H4 (cell line): ENCODE measurements around the gene PRSS33. TPM values are rescaled to one million over a fixed set of nuclear protein-coding genes. Genes with fewer than 3 reads are reported as not detected.

Experiments
- DNase-seq: peaks from one replicate; pipeline ENCODE4 v3.0.0-alpha.2; 2015; ENCODE audit warnings: low spot score
- total RNA-seq: library from RNA; depleted of rRNA; stranded (reverse); fragments of >200 nt; shearing (Covaris generic); gene quantifications from 2 replicates; pipeline ENCODE4 v1.2.3, GENCODE V29; 2014; rRNA removed

Gene PRSS33
- total RNA-seq, 1 experiment from 2014 or later, result 0.10 TPM

DNA sequence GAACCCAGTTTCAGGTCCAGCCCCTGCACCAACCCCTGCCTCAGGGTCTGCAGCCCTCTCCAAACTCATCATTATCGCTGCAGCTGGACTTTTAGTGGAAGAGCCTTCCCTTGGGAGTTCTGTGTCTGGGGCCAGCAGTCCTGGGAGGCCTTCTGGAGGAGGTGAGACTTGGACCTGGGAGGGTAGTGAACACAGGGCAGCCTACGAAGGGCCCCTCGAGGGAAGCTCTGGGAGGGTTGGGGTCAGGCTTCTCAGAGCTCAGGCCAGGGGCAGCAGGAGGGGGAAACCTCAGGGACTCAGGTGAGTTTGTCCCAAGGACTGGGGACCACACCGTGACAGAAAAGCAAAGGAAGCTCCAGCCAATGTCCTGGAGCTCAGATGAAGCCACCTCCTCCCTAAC lies 46.2 kb downstream of the PRSS33 start:
- DNase-seq, result no peak

DNA sequence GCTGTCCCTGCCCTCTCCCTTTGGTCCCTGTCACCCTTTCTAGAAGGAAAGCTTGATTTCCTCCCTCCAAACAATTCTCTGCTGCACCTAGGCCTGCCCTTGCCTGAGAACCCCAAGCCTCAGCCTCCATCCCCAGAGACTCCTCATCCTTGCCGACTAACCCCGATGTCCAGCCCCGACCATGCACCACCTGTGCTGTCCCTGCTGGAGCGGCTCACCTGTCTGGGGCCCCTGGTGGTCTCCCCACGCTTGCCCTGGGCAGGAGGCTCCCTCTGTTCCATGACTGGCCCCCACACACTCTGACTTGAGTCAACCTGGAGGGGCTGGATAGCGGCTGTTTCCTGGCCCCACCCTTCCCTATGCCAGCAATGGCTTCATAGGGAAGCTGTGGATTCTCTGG lies 46.9 kb downstream of the PRSS33 start:
- no peak for DNase-seq

DNA sequence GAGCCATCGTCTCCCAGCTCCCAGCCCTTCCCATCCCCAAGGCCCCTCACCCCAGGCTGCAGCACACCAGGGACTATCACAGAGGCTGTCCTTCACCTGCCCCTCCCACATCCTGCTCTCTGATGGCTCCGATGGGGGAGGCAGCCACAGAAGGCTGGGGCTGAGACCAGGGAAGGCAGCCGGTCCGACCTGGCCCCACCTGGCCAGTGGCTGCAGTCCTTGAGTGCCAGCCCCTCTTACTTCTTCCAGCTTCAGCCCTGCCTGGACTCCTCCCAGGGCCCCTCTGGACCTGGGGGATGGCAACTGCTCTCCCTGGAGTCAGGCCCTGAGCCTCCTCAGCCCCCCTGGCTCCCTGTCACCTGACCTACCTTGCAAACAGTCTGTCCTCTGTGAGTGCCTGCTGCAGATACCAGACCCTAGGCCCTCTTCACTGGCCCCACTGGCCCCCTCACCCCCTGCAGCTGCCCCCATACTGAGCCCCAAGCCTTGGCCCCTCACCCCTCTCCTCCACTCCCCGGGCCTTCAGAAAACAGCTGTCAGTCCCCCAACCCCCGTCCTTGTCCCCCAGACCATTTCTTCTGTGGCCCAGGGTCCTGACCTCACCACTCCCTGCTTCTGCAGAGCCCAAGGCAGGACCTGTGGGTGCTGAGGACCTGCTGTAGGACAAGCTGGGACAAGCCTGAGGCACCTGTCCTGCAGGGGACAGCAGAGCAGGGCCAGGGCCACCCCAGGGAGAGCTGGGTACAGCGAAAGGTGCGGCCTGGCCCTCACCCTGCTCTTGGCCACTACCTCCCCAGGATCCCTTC lies 47.5 kb downstream of the PRSS33 start:
- DNase-seq, result no peak

DNA sequence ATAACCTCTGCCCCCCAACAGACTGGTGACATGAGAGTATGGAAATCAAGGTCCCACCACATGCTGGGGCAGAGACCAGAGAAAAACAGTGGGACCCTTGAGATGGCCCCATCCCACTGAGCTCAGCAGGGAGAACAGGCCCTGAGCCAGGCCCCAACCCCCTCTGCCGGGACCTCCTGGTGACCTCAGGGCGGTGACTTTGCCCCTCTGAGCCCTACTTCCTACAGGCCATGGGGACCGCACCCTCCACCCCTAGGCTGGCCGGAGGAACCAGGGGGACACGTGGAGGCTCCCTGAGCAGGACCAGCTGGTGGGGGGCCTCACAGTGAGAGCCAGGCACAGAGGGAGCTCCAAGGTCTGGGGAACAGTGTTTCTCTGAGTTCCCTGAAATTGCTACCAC lies 48.7 kb downstream of the PRSS33 start:
- DNase-seq, result no peak

DNA sequence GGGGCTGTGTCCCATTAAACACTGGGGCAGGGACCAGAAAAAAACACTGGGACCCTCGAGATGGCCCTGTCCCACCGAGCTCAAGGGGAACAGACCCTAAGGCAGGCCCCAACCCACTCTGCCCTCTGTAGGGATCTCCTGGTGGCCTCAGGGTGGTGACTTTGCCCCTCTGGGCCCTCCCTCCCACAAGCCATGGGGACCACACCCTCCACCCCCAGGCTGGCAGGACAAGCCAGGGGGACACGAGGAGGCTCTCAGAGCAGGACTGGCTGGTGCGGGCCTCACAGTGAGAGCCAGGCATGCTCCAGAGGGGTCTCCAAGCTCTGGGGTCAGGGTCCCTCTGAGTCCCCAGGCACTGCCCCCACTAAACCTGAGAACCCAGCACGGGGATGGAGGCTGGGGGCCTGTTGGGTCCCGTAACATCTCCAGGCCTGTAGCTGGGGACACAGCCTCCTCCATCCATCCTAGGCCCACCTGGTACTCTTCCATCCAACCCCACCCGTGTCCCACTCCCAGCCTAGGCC lies 49.4 kb downstream of the PRSS33 start:
- DNase-seq, result no peak

DNA sequence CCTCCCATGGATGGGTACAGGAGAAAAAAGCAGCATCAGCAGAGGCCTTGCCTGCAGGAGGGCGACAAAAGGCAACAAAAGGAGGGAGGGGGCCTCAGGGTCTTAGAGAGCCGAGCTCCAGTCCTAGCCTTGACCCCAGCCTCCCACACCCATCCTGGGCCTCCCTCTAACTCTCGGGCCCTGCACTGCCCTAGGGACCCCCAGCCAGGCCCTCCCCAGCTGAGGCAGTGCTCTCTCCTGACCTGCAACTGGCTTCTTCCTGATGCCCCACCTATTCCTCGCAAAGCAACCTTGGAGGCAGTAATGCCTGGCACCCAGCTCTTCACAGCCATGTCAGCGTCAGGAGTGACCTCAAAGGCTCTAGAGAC lies 50.1 kb downstream of the PRSS33 start:
- DNase-seq, result no peak

DNA sequence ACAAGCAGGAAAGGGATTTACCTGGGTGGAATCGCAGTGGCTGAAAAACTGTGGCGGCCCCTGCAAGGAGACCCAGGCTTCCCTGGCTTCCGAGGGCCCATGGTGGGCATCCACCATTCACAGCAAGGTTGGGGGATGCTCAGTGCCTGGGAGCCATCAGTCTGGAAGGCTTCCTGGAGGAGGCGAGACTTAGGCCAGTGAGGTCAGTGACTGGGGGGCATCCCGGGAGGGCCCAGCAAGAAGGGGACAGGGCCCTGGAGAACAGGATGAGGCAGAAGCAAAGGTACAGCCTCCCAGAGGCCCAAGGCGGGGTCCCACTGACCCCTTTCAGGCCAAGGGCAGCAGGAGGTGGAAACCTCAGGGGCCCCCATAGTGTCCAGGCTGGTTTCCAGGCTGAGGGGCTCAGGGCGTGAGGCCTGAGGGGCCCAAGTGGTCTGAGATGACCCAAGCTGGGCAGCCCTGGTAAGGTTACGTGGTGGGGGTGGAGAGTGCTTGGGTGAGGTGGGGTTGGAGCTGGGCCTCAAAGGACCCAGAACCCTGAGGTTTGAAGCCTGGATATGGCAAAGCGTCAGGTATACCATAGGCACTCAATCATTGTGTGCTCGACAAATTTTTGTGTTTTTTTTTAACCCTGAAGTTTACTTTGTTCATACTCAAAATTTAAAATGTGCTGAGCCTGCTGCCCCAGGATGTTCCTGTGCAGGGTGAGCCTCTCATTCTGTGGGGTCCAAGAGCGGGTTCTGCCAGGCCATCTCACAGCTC lies 50.7 kb downstream of the PRSS33 start:
- no peak for DNase-seq

DNA sequence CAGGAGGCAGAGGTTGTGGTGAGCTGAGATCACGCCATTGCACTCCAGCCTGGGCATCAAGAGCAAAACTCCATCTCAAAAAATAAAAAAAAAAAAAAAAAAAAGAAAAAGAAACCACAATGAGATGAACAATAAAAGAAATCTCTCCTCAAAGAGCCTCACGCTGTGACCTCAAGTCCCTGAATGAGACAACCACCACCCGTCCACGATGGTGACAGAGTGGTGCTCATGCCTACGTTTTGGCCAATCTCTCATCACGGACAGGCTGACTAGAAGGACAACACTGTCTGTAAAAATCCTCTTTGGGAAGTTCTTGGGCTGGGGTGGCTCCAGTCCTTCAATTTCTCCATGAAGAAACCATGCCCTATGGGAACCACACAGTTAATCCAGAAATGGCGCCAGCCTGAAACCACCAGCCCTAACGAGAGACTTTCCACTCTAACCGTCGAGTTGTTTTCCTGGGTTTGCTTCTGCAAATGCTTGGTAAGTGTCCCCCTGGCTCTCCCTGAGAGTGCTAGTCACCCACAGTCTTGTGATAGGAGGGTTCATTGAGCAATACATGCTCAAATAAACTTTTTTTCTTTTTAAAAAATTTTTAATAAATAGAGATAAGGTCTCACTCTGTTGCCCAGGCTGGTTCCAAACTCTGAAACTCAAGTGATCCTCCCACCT lies 52.4 kb downstream of the PRSS33 start:
- no peak for DNase-seq

Other genes starting within 250 kb of the PRSS33 start
- 8.2 and 9.4 TPM in 2 replicates for gene PDPK1, start 249.5 kb downstream of the PRSS33 start, total RNA-seq
- gene KCTD5, start 105.0 kb downstream of the PRSS33 start, total RNA-seq, result 25.3 and 49.7 TPM in 2 replicates
- 0.02 and 0.46 TPM in 2 replicates for gene PRSS27, start 67.3 kb downstream of the PRSS33 start, total RNA-seq
- gene SRRM2, start 34.9 kb downstream of the PRSS33 start, total RNA-seq, result 16.1 and 19.2 TPM in 2 replicates
- gene ELOB, start 10.3 kb downstream of the PRSS33 start, total RNA-seq, result 495 and 562 TPM in 2 replicates
- gene PRSS41, start 10.9 kb upstream of the PRSS33 start, total RNA-seq, result not detected in 2 replicates
- gene PRSS21, start 29.7 kb upstream of the PRSS33 start, total RNA-seq, result not detected in 2 replicates
- gene ZG16B, start 42.7 kb upstream of the PRSS33 start, total RNA-seq, result 0.14 TPM in 1 of 2 replicates, not detected in the other
- not detected in 2 replicates for gene PRSS22, start 70.6 kb upstream of the PRSS33 start, total RNA-seq
- 57.3 and 77.7 TPM in 2 replicates for gene FLYWCH2, start 95.7 kb upstream of the PRSS33 start, total RNA-seq
- gene FLYWCH1, start 124.4 kb upstream of the PRSS33 start, total RNA-seq, result 9.1 and 13.1 TPM in 2 replicates
- 6.0 and 11.0 TPM in 2 replicates for gene KREMEN2, start 176.7 kb upstream of the PRSS33 start, total RNA-seq
- gene PAQR4, start 181.8 kb upstream of the PRSS33 start, total RNA-seq, result 14.4 and 17.9 TPM in 2 replicates
- gene PKMYT1, start 192.9 kb upstream of the PRSS33 start, total RNA-seq, result 19.9 and 26.0 TPM in 2 replicates
- not detected in 2 replicates for gene CLDN9, start 225.4 kb upstream of the PRSS33 start, total RNA-seq
- 2.0 TPM in 1 of 2 replicates, not detected in the other for gene CLDN6, start 230.6 kb upstream of the PRSS33 start, total RNA-seq
- 312 and 417 TPM in 2 replicates for gene TNFRSF12A, start 232.8 kb upstream of the PRSS33 start, total RNA-seq
- 64.6 and 93.1 TPM in 2 replicates for gene HCFC1R1, start 236.4 kb upstream of the PRSS33 start, total RNA-seq
- 43.5 and 48.2 TPM in 2 replicates for gene THOC6, start 236.5 kb upstream of the PRSS33 start, total RNA-seq
- gene BICDL2, start 249.4 kb upstream of the PRSS33 start, total RNA-seq, result 0.25 TPM in 1 of 2 replicates, not detected in the other